Measurements from ENCODE around the gene B4GALT2. TPM values are rescaled to one million over a fixed set of nuclear protein-coding genes. Genes with fewer than 3 reads are reported as not detected.

Gene B4GALT2
- total RNA-seq, 1 donor from 2014 or later, result 62.6 TPM

DNA sequence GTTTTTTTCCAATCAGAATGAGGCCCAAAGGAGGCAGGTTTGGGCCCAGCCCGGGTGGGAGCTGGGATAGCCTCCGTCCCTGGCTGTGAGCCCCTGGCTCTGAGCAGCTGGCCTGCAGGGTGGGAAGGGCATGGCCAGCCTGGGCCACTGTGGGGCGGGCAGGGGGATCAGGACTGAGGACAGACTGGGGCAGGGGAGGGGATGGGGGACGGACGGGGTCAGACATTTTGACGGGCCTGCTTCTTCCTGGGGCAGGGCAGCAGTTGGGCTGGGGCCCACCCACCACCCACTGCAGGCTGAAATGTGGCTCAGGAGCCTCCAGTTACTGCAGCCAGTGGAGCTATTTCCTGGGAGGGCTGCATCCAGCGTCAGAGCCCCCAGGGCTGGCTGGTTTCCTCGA is 54.7 kb downstream of the B4GALT2 start:
- Histone ChIP-seq H3K36me3 (ENCODE audit: control insufficient read depth, insufficient read depth, low read length) (no peaks in the 10 kb centered on the region), H3K4me3 (ENCODE audit: low read depth, low read length) (no peak overlapping the region), H3K27me3 (ENCODE audit: control insufficient read depth, insufficient read depth, low read length) (no peaks in the 10 kb centered on the region)
- DNase-seq (ENCODE audit: low read depth), result no peak
- TF ChIP-seq, protein P1, sequence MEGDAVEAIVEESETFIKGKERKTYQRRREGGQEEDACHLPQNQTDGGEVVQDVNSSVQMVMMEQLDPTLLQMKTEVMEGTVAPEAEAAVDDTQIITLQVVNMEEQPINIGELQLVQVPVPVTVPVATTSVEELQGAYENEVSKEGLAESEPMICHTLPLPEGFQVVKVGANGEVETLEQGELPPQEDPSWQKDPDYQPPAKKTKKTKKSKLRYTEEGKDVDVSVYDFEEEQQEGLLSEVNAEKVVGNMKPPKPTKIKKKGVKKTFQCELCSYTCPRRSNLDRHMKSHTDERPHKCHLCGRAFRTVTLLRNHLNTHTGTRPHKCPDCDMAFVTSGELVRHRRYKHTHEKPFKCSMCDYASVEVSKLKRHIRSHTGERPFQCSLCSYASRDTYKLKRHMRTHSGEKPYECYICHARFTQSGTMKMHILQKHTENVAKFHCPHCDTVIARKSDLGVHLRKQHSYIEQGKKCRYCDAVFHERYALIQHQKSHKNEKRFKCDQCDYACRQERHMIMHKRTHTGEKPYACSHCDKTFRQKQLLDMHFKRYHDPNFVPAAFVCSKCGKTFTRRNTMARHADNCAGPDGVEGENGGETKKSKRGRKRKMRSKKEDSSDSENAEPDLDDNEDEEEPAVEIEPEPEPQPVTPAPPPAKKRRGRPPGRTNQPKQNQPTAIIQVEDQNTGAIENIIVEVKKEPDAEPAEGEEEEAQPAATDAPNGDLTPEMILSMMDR (IDR thresholded peaks at IDR 0.05; ENCODE audit: insufficient read depth, low read length, poor library complexity, severe bottlenecking), result no peak

DNA sequence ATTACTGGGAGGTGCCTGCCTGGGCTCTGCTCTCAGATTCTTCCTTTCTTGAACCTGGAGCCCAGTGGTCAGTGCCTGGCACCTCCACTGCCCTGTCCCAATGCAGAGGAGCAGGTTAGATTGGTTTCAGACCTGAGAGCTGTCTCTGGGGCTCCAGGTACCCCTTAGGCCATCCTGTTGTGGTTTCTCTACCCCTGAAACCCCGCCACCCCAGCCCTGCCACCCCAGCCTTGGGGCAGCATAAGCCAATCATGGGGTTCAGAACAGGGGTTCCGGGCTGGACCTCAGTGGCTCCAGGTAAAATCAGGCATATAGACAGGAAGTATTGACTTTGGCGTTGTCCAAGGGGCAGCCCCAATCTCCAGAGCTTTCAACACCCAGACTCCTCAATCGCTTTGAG is 55.4 kb downstream of the B4GALT2 start:
- TF ChIP-seq, protein P1 (IDR thresholded peaks at IDR 0.05; ENCODE audit: insufficient read depth, low read length, poor library complexity, severe bottlenecking), result no peak
- no peak for DNase-seq (ENCODE audit: low read depth)
- Histone ChIP-seq H3K36me3 (ENCODE audit: control insufficient read depth, insufficient read depth, low read length) (no peaks in the 10 kb centered on the region), H3K27me3 (ENCODE audit: control insufficient read depth, insufficient read depth, low read length) (no peaks in the 10 kb centered on the region), H3K4me3 (ENCODE audit: low read depth, low read length) (no peak overlapping the region)

DNA sequence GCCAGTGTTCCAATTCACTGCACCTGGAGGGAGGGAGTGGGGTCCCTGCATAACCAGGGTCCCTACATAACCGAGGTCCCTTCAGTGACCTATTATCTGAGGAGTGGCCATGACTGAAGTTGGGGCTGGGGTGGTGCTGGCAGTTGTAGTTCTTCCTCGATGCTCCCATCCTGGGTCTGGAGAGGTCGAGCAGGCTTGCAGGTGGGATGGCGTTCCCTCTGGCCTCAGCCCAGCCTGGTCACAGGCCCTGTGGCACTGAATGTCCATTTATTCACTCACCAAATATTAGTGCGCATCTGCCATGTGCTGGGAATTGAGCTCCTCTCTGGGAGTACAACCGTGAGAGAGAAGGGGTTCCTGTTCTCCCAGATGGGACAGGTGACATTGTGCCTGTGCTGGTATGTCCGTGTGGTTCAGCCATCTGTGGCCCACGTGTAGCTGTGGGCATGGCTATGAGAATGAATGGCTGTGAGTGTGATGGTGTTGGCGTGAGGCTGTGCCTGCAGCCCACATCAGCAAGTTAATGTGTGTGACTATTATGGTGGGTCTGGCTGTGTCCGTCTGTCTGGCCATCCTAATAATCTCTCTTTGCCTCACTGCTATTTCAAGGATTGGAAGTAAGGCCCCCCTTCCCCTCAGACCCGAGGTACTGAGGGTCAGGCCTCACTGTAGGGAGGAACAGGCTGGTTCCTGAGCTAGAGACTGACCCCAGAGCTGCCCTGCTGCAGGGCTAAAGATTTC is 56.1 kb downstream of the B4GALT2 start:
- no peak for DNase-seq (ENCODE audit: low read depth)
- TF ChIP-seq, protein P1 (IDR thresholded peaks at IDR 0.05; ENCODE audit: insufficient read depth, low read length, poor library complexity, severe bottlenecking), result no peak
- Histone ChIP-seq H3K4me3 (ENCODE audit: low read depth, low read length) (no peak overlapping the region), H3K27me3 (ENCODE audit: control insufficient read depth, insufficient read depth, low read length) (no peaks in the 10 kb centered on the region), H3K36me3 (ENCODE audit: control insufficient read depth, insufficient read depth, low read length) (no peaks in the 10 kb centered on the region)

DNA sequence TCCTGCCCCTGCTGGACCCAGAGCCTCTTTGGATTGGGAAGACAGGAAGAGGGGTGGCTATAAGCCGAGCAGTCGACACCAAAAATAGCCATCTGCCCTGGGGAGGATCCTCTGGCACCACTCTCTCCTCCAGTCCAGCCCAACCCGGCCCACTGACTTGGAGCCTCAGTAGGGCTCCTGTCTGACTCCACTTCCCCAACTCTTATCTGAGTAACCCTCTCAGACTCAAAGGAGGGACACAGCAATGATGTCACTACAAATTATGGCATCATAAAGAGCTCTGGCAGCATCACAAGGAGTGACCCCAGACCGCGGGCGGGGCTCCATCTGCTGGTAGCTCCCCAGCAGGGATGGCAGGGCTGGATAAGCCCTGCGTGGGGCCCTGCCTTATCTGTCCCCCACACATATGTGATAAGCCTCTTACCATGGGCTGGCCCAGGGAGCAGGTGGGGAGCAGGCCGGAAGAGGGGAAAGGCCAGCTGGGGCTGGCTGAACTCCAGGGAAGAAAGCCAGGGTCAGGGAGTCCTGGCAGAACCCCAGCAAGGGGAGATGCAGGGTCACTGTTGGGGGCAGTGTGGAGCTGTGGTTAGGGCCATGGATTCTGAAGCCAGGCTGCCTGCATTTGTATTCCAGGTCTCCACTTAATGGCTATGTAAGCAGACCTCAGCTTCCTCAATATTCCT is 56.9 kb downstream of the B4GALT2 start:
- TF ChIP-seq, protein P1 (IDR thresholded peaks at IDR 0.05; ENCODE audit: insufficient read depth, low read length, poor library complexity, severe bottlenecking), result no peak
- Histone ChIP-seq H3K27me3 (ENCODE audit: control insufficient read depth, insufficient read depth, low read length) (no peaks in the 10 kb centered on the region), H3K4me3 (ENCODE audit: low read depth, low read length) (no peak overlapping the region), H3K36me3 (ENCODE audit: control insufficient read depth, insufficient read depth, low read length) (no peaks in the 10 kb centered on the region)
- no peak for DNase-seq (ENCODE audit: low read depth)

DNA sequence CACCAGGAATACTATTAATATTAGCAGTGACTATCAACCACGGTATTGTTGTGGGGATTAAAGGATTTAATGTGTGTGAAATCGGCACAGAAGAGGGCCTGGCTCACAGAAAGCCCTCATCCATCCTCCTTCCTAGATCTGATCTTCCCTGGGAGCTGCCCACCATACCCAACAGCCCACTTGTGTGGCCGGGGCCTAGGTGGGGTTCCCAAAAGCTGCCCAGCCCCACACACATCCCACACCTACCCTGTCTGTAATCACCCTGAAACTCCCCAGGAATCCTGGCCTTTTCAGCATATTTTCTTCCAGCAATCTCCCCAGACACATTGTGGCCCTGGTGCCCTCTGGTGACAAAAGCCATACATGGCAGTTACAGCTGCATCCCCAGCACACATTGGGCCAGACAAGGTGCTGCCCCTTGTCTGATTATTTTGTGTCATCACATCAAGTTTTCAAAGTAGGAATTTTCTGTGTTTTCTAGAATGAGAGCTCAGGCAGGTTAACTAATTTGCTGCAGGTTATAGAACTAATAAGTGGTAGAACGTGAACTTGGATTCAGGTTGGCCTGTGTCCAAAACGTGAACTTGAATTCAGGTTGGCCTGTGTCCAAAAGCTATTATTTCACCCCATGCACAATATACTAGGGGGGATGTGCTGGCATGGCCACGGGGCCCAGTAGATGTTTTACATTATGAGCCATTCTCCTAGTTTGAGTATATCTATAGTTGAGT is 57.6 kb downstream of the B4GALT2 start:
- DNase-seq (ENCODE audit: low read depth), result no peak
- H3K36me3 ChIP-seq (ENCODE audit: control insufficient read depth, insufficient read depth, low read length), result no peaks in the 10 kb centered on the region
- no peak overlapping the region for H3K4me3 ChIP-seq (ENCODE audit: low read depth, low read length)
- H3K27me3 ChIP-seq (ENCODE audit: control insufficient read depth, insufficient read depth, low read length), result no peaks in the 10 kb centered on the region
- TF ChIP-seq, protein P1 (IDR thresholded peaks at IDR 0.05; ENCODE audit: insufficient read depth, low read length, poor library complexity, severe bottlenecking), result peak; percentile 79

Data from kidney epithelial cell (primary cell).